Measurements from ENCODE around the gene KCNF1.
A peak's percentile ranks its signal among the peaks of the same experiment; 100 is the strongest.

Gene KCNF1

GRCh38 chr2:10935366-10935918, 23.7 kb downstream of the KCNF1 start:
- no peak for ATAC-seq
- no peak for TF ChIP-seq CSDC2 (CRISPR knock-in tag; IDR thresholded peaks at IDR 0.05)
- TF ChIP-seq, protein P1, sequence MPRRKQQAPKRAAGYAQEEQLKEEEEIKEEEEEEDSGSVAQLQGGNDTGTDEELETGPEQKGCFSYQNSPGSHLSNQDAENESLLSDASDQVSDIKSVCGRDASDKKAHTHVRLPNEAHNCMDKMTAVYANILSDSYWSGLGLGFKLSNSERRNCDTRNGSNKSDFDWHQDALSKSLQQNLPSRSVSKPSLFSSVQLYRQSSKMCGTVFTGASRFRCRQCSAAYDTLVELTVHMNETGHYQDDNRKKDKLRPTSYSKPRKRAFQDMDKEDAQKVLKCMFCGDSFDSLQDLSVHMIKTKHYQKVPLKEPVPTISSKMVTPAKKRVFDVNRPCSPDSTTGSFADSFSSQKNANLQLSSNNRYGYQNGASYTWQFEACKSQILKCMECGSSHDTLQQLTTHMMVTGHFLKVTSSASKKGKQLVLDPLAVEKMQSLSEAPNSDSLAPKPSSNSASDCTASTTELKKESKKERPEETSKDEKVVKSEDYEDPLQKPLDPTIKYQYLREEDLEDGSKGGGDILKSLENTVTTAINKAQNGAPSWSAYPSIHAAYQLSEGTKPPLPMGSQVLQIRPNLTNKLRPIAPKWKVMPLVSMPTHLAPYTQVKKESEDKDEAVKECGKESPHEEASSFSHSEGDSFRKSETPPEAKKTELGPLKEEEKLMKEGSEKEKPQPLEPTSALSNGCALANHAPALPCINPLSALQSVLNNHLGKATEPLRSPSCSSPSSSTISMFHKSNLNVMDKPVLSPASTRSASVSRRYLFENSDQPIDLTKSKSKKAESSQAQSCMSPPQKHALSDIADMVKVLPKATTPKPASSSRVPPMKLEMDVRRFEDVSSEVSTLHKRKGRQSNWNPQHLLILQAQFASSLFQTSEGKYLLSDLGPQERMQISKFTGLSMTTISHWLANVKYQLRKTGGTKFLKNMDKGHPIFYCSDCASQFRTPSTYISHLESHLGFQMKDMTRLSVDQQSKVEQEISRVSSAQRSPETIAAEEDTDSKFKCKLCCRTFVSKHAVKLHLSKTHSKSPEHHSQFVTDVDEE (CRISPR knock-in tag; IDR thresholded peaks at IDR 0.05): no peak
- no peak for TF ChIP-seq ARNTL (CRISPR knock-in tag; IDR thresholded peaks at IDR 0.05; ENCODE audit: borderline replicate concordance, low read depth)
- no peak for TF ChIP-seq ZC3H10 (CRISPR knock-in tag; IDR thresholded peaks at IDR 0.05)
- TF ChIP-seq, protein P2, sequence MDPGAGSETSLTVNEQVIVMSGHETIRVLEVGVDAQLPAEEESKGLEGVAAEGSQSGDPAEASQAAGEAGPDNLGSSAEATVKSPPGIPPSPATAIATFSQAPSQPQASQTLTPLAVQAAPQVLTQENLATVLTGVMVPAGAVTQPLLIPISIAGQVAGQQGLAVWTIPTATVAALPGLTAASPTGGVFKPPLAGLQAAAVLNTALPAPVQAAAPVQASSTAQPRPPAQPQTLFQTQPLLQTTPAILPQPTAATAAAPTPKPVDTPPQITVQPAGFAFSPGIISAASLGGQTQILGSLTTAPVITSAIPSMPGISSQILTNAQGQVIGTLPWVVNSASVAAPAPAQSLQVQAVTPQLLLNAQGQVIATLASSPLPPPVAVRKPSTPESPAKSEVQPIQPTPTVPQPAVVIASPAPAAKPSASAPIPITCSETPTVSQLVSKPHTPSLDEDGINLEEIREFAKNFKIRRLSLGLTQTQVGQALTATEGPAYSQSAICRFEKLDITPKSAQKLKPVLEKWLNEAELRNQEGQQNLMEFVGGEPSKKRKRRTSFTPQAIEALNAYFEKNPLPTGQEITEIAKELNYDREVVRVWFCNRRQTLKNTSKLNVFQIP (CRISPR knock-in tag; IDR thresholded peaks at IDR 0.05; ENCODE audit: borderline replicate concordance, low read depth): no peak
- TF ChIP-seq, protein P3, sequence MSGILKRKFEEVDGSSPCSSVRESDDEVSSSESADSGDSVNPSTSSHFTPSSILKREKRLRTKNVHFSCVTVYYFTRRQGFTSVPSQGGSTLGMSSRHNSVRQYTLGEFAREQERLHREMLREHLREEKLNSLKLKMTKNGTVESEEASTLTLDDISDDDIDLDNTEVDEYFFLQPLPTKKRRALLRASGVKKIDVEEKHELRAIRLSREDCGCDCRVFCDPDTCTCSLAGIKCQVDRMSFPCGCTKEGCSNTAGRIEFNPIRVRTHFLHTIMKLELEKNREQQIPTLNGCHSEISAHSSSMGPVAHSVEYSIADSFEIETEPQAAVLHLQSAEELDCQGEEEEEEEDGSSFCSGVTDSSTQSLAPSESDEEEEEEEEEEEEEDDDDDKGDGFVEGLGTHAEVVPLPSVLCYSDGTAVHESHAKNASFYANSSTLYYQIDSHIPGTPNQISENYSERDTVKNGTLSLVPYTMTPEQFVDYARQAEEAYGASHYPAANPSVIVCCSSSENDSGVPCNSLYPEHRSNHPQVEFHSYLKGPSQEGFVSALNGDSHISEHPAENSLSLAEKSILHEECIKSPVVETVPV (CRISPR knock-in tag; IDR thresholded peaks at IDR 0.05): no peak
- no peak for TF ChIP-seq TOX (CRISPR knock-in tag; IDR thresholded peaks at IDR 0.05; ENCODE audit: borderline replicate concordance)
- no peak for TF ChIP-seq PATZ1 (CRISPR knock-in tag; IDR thresholded peaks at IDR 0.05; ENCODE audit: borderline replicate concordance)
- no peak for TF ChIP-seq GLIS3 (CRISPR knock-in tag; IDR thresholded peaks at IDR 0.05)
- no peak for TF ChIP-seq PPARA (CRISPR knock-in tag; IDR thresholded peaks at IDR 0.05; ENCODE audit: borderline replicate concordance)
- TF ChIP-seq, protein P4, sequence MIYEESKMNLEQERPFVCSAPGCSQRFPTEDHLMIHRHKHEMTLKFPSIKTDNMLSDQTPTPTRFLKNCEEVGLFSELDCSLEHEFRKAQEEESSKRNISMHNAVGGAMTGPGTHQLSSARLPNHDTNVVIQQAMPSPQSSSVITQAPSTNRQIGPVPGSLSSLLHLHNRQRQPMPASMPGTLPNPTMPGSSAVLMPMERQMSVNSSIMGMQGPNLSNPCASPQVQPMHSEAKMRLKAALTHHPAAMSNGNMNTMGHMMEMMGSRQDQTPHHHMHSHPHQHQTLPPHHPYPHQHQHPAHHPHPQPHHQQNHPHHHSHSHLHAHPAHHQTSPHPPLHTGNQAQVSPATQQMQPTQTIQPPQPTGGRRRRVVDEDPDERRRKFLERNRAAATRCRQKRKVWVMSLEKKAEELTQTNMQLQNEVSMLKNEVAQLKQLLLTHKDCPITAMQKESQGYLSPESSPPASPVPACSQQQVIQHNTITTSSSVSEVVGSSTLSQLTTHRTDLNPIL (CRISPR knock-in tag; IDR thresholded peaks at IDR 0.05; ENCODE audit: low read depth): no peak
- no peak for TF ChIP-seq ZNF565 (CRISPR knock-in tag; conservative IDR thresholded peaks at IDR 0.05; ENCODE audit: low read depth)
- TF ChIP-seq ZFP30 (CRISPR knock-in tag; IDR thresholded peaks at IDR 0.05): no peak
- TF ChIP-seq TCF4 (CRISPR knock-in tag; IDR thresholded peaks at IDR 0.05; ENCODE audit: borderline replicate concordance): no peak
- TF ChIP-seq ZNF70 (CRISPR knock-in tag; IDR thresholded peaks at IDR 0.05): no peak
- no peak for TF ChIP-seq RARB (CRISPR knock-in tag; IDR thresholded peaks at IDR 0.05)
- no peak for TF ChIP-seq ZFP3 (CRISPR knock-in tag; IDR thresholded peaks at IDR 0.05)
- no peak for TF ChIP-seq ISL1 (CRISPR knock-in tag; IDR thresholded peaks at IDR 0.05)
- no peak for TF ChIP-seq BACH2 (CRISPR knock-in tag; IDR thresholded peaks at IDR 0.05; ENCODE audit: borderline replicate concordance)
- no peak for TF ChIP-seq ZNF8 (CRISPR knock-in tag; IDR thresholded peaks at IDR 0.05)

- peak; percentile 89 for ATAC-seq
- TF ChIP-seq ISL1 (CRISPR knock-in tag; IDR thresholded peaks at IDR 0.05) (no peak), OSR1 (CRISPR knock-in tag; IDR thresholded peaks at IDR 0.05) (no peak), GLIS3 (CRISPR knock-in tag; IDR thresholded peaks at IDR 0.05) (no peak), ZFP30 (CRISPR knock-in tag; IDR thresholded peaks at IDR 0.05) (no peak), TCF4 (CRISPR knock-in tag; IDR thresholded peaks at IDR 0.05; ENCODE audit: borderline replicate concordance) (no peak), ZNF70 (CRISPR knock-in tag; IDR thresholded peaks at IDR 0.05) (no peak), SNAI2 (CRISPR knock-in tag; IDR thresholded peaks at IDR 0.05) (no peak)
- TF ChIP-seq, protein P3 (CRISPR knock-in tag; IDR thresholded peaks at IDR 0.05): no peak
- TF ChIP-seq, protein P1 (CRISPR knock-in tag; IDR thresholded peaks at IDR 0.05): no peak
- TF ChIP-seq, protein P4 (CRISPR knock-in tag; IDR thresholded peaks at IDR 0.05; ENCODE audit: low read depth): no peak
Measured at GRCh38 chr2:10935953-10936942, 24.5 kb downstream of the KCNF1 start.

Measured in SK-N-SH treated with all-trans-retinoic acid at 6 μM for 48 hours (cell line).